Measurements from ENCODE around the gene C20orf144. TPM values are rescaled to one million over a fixed set of nuclear protein-coding genes. Genes with fewer than 3 reads are reported as not detected.

The C20orf144 gene
- total RNA-seq, 1 experiment from 2014 or later = not detected

DNA sequence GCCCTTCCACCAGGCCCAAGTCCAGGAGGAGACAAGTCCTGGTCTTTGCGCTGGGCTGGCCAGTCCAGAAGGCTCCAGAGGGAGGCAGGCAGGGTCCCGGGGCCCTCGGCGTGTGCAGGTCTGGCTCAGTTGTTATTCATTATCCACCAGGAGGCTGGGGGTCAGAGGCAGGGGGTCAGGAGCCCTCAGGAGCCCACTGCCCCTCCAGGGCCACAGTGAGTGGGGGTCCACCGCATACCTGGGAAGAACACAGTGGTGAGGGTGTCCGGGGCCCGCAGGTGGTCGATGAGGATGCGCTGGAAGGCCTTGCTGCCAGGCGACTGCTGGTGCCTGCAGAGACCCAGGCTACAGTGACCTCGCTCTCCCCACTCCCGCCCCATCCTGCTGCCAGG, 4.4 kb upstream of the C20orf144 start:
- no peak overlapping the region for H3K4me3 ChIP-seq
- H3K9me3 ChIP-seq = no peaks in the 10 kb centered on the region
- no peak for DNase-seq
- H3K27me3 ChIP-seq = no peaks in the 10 kb centered on the region
- H3K36me3 ChIP-seq = no peaks in the 10 kb centered on the region

DNA sequence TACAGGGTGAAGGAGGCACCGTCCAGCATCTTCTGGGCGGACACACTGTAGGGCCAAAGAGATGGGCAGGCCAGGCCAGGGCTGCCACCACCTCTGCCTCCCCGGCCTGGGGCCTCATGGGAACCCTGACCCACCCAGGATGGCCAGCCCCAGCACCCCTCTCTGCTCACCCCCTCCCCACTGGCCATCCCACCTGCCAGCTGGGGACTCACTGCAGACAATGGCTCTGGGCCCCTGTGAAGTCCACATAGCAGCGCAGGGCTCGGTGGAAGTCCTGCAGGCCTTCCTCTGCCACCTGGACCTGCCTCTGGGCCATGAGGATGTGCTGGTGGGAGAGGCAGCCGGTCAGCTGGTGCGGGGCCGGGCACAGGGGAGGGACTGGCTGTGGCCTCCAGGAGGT, 3.6 kb upstream of the C20orf144 start:
- no peaks in the 10 kb centered on the region for H3K27me3 ChIP-seq
- no peaks in the 10 kb centered on the region for H3K9me3 ChIP-seq
- H3K36me3 ChIP-seq = no peaks in the 10 kb centered on the region
- DNase-seq = no peak
- no peak overlapping the region for H3K4me3 ChIP-seq

DNA sequence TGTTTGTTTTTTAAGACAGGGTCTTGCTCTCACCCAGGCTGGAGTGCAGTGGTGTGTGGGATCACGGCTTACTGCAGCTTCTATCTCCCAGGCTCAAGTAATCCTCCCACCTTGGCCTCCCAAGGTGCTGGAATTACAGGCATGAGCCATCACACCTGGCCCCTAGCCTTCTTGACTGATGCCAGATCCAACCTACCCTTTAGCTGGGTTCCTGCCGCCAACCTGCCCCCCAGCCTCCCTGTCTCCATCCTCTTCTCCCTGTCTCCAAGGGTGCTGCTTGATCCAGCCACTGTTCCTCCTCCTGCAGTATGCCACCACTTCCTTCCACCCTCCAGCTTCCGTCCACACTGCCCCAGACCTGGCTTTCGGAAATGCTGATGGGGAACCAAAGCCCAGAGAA, 3.2 kb upstream of the C20orf144 start:
- no peak overlapping the region for H3K4me3 ChIP-seq
- no peak for DNase-seq
- H3K9me3 ChIP-seq = no peaks in the 10 kb centered on the region
- no peaks in the 10 kb centered on the region for H3K36me3 ChIP-seq
- H3K27me3 ChIP-seq = no peaks in the 10 kb centered on the region

DNA sequence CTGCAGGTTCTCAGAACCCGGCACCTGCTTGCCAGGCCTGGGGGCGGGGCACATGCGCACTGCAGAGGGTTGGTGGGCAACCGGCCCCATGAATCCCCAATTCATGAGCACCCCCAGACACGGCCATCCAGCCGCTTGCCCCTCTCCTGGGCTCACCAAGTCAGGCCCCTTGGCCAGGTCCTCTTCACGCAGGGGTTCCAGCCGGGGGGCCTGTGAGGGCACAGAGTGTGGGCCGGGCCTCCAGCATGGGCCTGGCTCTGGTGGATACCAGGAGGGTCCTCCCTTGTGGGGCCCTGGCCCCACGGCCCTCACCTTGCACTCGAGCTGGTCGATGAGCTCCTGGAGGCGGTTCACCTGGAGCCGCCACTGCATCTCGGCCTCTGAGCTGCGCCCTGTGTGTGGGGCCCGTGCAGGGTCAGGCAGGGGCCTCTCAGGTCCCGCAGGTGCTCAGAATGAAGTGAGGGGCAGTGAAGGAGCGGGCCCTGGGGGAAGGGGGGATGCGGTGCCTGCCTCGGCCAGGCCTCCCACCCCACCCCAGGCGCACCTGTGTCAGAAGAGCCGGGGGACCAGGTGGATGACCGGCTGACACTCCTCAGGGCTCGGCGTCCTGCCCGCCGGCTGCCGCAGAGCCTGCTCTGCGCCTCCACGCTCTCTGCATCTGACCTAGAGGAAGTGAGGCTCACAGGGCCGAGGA, 2.6 kb upstream of the C20orf144 start:
- Histone ChIP-seq H3K36me3 (no peaks in the 10 kb centered on the region), H3K4me3 (no peak overlapping the region), H3K9me3 (no peaks in the 10 kb centered on the region), H3K27me3 (no peaks in the 10 kb centered on the region)
- DNase-seq = no peak

DNA sequence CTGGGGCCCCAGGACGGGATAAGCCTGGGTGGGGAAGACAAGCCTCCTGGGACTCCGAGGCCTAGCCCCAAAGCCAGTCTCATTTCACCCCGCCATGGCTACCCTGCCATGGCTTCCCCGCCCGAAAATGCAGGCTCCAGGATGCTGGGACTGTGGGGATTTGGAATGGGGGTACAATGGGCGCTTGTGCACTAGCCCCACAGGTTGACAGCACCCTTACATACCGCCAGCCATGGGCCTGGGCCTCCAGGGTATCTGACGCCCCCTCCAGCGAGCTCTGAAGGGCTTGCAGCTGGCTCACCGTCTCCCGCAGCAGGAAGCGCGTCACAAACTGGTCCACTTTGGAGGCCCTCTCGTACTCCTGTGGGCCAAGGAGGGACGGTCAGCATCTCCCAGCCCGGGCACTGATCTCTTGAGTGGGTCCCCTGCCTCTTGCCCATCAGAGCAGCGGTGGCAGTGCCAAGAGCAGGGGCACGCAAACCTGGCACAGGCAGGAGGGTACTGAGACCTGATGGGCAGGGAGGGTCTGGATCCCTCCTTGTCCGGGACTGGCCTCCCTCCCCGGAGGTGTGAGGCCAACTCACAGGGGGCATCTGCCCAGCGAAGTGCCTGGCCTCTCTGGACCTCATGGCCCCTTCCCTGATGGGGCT, 2.0 kb upstream of the C20orf144 start:
- H3K4me3 ChIP-seq = no peak overlapping the region
- no peak for DNase-seq
- no peaks in the 10 kb centered on the region for H3K36me3 ChIP-seq
- H3K27me3 ChIP-seq = no peaks in the 10 kb centered on the region
- H3K9me3 ChIP-seq = no peaks in the 10 kb centered on the region

- no peak overlapping the region for H3K4me3 ChIP-seq
- H3K9me3 ChIP-seq = no peaks in the 10 kb centered on the region
- no peaks in the 10 kb centered on the region for H3K27me3 ChIP-seq
- no peak for DNase-seq
- no peaks in the 10 kb centered on the region for H3K36me3 ChIP-seq
These were observed 1.5 kb upstream of the C20orf144 start for GRCh38 chr20:33660685-33661058.

DNA sequence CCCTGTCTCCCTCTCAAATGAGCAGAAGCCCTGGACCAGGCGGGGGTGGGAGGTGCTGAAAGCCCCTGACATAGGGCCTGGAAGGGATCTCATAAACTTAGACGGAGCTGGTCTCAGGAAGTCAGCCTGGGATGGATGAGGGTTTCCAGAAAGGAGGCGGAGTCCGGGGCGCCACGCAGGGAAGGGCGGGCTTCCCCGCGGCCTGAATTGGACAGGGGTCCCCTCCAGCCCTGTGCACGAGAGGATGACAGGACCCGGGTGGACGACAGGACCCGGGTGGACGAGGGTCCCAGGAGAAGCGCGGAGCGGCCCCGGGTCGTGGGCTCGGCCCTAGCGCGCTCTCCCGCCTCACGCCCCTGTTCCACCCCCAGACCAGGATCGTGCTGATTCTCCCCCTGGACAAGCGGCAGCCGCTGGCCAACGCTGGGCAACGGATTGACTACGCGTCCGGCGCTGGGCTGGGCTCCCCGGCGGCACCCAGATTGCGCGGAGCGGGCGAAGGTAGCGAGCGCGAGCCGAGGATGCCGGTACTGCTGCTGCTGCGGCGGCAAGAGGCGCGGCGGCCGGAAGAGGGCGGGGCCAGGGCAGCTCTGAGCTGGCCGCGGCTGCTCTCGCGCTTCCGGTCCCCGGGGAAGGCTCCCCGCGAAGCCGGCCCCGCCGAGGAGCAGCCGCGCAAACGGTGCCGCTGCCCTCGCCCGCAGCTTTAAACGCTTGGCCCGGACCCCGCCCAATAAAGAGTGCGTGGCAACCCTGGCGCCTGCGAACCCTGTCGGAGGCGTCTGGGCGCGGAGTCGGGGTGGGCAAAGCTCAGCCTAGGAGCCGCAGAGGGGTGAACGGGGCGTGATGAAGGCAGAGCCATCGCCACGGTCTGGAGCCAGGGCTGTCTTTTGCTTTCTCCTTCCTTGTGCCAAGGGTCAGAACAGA, 1.3 kb downstream of the C20orf144 start:
- H3K9me3 ChIP-seq = no peaks in the 10 kb centered on the region
- peak; percentile 85 for DNase-seq
- no peaks in the 10 kb centered on the region for H3K27me3 ChIP-seq
- H3K4me3 ChIP-seq = peak overlapping the region; percentile 66
- peaks cover 5% of the 10 kb centered on the region for H3K36me3 ChIP-seq

- no peaks in the 10 kb centered on the region for H3K27me3 ChIP-seq
- H3K9me3 ChIP-seq = no peaks in the 10 kb centered on the region
- H3K4me3 ChIP-seq = peak overlapping the region; percentile 66
- DNase-seq = no peak
- peaks cover 13% of the 10 kb centered on the region for H3K36me3 ChIP-seq
These were observed 2.1 kb downstream of the C20orf144 start for GRCh38 chr20:33664085-33664761.

GRCh38 chr20:33664762-33665144, 2.6 kb downstream of the C20orf144 start:
- Histone ChIP-seq H3K27me3 (no peaks in the 10 kb centered on the region), H3K36me3 (peaks cover 13% of the 10 kb centered on the region), H3K9me3 (no peaks in the 10 kb centered on the region), H3K4me3 (no peak overlapping the region)
- no peak for DNase-seq

DNA sequence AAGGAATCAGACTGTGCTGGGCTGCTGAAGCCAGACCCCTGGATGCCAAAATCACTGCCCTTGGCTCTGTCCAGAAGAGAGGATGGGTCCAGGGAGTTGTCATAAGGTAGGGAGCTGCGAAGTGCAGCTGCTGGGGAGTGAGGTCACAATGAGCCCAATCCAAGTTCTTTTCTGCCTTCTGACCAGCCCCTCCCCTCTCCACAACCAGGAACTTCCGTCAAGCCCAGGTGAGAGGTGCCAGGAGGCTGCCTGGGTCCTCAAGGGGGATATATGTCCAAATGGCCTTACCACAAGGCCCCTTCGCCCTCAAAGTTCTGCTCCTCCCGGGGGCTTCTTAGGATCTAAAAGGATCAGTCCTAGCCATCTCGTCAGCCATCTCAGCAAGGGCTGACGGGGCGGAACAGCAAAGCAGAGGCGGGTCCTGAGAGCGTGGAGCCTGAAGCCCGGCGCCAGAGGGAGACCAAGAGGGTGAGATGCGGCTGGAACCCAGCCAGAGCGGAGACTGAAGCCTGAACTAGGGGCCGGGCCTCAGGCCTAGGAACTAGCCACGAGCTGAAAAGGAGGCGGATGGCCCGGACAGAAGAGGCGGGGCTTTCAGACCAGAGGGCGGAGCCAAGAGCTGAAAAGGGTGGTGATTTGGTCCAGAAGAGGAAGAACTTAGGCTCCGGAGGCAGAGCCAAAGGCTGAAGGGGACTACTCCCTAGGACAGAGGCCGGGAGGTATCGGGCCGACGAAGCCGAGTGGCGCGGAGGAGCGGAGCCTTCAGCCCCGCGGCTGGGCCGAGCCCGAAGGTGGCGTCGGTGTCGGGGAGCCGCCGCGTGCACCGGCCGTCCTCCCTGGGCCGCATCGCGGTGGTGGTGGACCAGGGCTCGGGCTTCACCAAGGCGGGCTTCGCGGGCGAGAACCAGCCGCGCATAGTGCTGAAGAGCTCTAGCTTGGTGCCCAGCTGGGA, 4.4 kb downstream of the C20orf144 start, which contains the start of gene ACTL10:
Gene ACTL10, plus strand, starts transcription at position 651 of the 952 bp plus-strand sequence. CDS start 555 bp downstream, outside the sequence.
- Histone ChIP-seq H3K27me3 (no peaks in the 10 kb centered on the region), H3K4me3 (peak within 1 kb of the TSS; percentile 49), H3K36me3 (peaks cover 13% of the 10 kb centered on the region), H3K9me3 (no peaks in the 10 kb centered on the region)
- peak; percentile 95 for DNase-seq

- Histone ChIP-seq H3K4me3 (peak overlapping the region; percentile 49), H3K36me3 (peaks cover 13% of the 10 kb centered on the region), H3K9me3 (no peaks in the 10 kb centered on the region), H3K27me3 (no peaks in the 10 kb centered on the region)
- peak; percentile 52 for DNase-seq
These were observed 5.1 kb downstream of the C20orf144 start for GRCh38 chr20:33667245-33667675.

GRCh38 chr20:33667676-33668465, 5.7 kb downstream of the C20orf144 start:
- peaks cover 13% of the 10 kb centered on the region for H3K36me3 ChIP-seq
- H3K9me3 ChIP-seq = no peaks in the 10 kb centered on the region
- peak; percentile 78 for DNase-seq
- H3K27me3 ChIP-seq = no peaks in the 10 kb centered on the region
- peak overlapping the region; percentile 49 for H3K4me3 ChIP-seq

DNA sequence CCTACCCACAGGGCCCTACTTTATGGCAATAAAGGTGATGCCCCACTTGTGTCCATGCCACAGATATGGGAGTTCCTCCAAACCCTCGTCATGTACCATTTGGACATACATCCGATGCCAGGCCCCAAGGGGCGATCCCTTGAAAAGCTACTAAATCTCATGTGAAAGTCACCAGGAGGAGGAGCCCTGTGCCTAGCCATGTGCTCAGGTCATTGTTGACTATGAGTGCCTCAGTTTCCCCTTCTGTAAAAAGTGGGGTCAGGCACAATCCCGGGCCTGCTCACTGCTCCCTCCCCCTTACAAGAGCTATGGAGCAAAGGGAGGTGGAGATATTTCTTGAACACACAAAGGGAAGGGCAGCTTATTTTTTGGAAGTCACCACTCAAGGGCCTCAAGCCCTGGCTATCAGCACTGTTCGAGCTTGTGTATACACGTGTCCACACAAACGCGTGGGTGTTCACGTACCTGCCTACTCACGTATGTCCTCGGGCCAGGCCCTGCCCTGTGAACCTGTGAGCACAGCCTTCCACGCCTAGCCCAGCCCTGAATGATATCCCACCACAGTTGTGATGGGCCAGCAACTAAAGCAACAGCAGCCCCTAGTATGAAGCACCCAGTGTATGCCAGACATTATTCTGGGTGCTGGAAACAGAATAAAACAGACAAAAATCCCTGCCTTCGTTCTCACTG, 6.5 kb downstream of the C20orf144 start:
- Histone ChIP-seq H3K27me3 (no peaks in the 10 kb centered on the region), H3K4me3 (no peak overlapping the region), H3K9me3 (no peaks in the 10 kb centered on the region), H3K36me3 (peaks cover 13% of the 10 kb centered on the region)
- DNase-seq = no peak

DNA sequence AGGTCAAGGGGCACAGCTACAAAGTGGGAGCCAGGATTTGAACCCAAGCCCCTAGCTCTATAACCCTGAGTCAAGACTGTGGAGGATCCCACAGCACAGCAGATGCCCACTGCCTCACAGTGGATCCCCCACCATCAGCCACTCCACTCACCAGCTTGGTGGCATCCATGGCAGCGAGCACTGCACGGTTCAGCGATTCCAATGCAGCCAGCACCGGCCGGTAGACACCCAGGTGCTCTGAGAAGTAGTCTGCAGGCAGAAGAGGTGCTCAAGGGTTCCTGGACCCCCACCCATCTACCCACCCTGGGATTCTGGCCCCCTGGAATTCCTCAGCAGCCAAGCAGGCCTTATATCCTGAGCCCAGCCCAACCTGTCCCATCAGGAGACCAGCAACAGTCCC, 7.1 kb downstream of the C20orf144 start:
- Histone ChIP-seq H3K9me3 (no peaks in the 10 kb centered on the region), H3K27me3 (no peaks in the 10 kb centered on the region), H3K36me3 (peaks cover 13% of the 10 kb centered on the region), H3K4me3 (no peak overlapping the region)
- DNase-seq = no peak
